HCT116 (cell line): ENCODE results near the gene CYGB. TPM values are rescaled to one million over a fixed set of nuclear protein-coding genes. Genes with fewer than 3 reads are reported as not detected.

Source experiments
- ATAC-seq: fragments of 200-7000 bp; cut with Tn5 transposase; 2 replicates; pipeline ENCODE4 v1.9.1; 2020; ENCODE audit warnings: mild to moderate bottlenecking, moderate library complexity
- BruUV-seq: library from RNA; stranded (reverse); fragments of 400-500 nt; replicated peaks from 2 replicates; lab custom pipeline; 2021; lab: Mats Ljungman, UMichigan
- CTCF ChIA-PET: fragments of 300-600 bp; sonication (Branson Sonifier 250); formaldehyde crosslinking; loops from one replicate; lab custom pipeline; 2021; ENCODE audit warnings: antibody characterized with exemption; lab: Charles Lee
- POLR2A ChIA-PET: fragments of 300-600, 350-600 bp; sonication (Branson Sonifier 250); formaldehyde crosslinking; loops from one replicate; lab custom pipeline; 2021; ENCODE audit warnings: antibody characterized with exemption; lab: Charles Lee
- RAD21 ChIA-PET, 2 experiments: fragments of 300-600 bp; sonication (Branson Sonifier 250); formaldehyde crosslinking; loops; one replicate each; lab custom pipeline; 2023; ENCODE audit warnings: low total read pairs in 2 of 2; ENCODE audit not compliant: uncharacterized antibody in 2 of 2, unreplicated experiment in 2 of 2, low non-redundant PET in 1 of 2; lab: Charles Lee
- DNase-seq: peaks from one replicate; pipeline ENCODE4 v3.0.0-alpha.2; 2010; ENCODE audit warnings: low read depth, low spot score
- H2AFZ ChIP-seq: fragments of 200-600 bp; shearing (Covaris generic), sonication (generic); 2 replicates; pipeline ENCODE4 v1.6.1; 2017; ENCODE audit warnings: low read depth, mixed run types, mixed read lengths, antibody characterized with exemption, low read length; ENCODE audit not compliant: poor library complexity, severe bottlenecking
- H3K27ac ChIP-seq: 2 replicates; pipeline ENCODE4 v1.5.1; 2012; ENCODE audit warnings: low read depth, low read length
- H3K27me3 ChIP-seq: fragments of 200-600 bp; sonication (generic); 2 replicates; pipeline ENCODE4 v1.6.1; 2016; ENCODE audit warnings: mixed run types, low read length, mixed read lengths; ENCODE audit not compliant: insufficient read depth
- H3K36me3 ChIP-seq, 2 experiments: fragments of 200-500 bp in 1 of 2; fragments of 200-600 bp in 1 of 2; sonication (Bioruptor generic) in 1 of 2; sonication (generic) in 1 of 2; 2 replicates each; pipeline versions ENCODE4 v1.5.1 to v1.6.1; 2014 to 2016; ENCODE audit warnings: low read length in 2 of 2, inconsistent platforms in 1 of 2, mixed read lengths in 1 of 2, mixed run types in 1 of 2; ENCODE audit not compliant: insufficient read depth in 2 of 2, control insufficient read depth in 1 of 2
- H3K4me1 ChIP-seq, 2 experiments: fragments of 200-600 bp in 1 of 2; sonication (generic) in 1 of 2; 2 replicates each; pipeline versions ENCODE4 v1.5.1 to v1.6.1; 2012 to 2017; ENCODE audit warnings: low read length in 2 of 2, inconsistent platforms in 1 of 2, mild to moderate bottlenecking in 1 of 2, mixed read lengths in 1 of 2, mixed run types in 1 of 2, moderate library complexity in 1 of 2; ENCODE audit not compliant: insufficient read depth in 2 of 2, control insufficient read depth in 1 of 2
- H3K4me2 ChIP-seq: fragments of 200-600 bp; sonication (generic); 2 replicates; pipeline ENCODE4 v1.6.1; 2017; ENCODE audit warnings: mixed run types, low read length, mixed read lengths
- H3K4me3 ChIP-seq, 2 experiments: fragments of 200-600 bp in 1 of 2; sonication (generic) in 1 of 2; replicated peaks in 1 of 2; 2 replicates each; pipeline ENCODE4 v1.5.1; 2011 to 2016; ENCODE audit warnings: low read length in 2 of 2, control low read depth in 1 of 2, low read depth in 1 of 2, mild to moderate bottlenecking in 1 of 2, mixed read lengths in 1 of 2, mixed run types in 1 of 2
- H3K79me2 ChIP-seq: fragments of 200-600 bp; sonication (generic); 2 replicates; pipeline ENCODE4 v1.6.1; 2017; ENCODE audit warnings: mild to moderate bottlenecking, mixed run types, low read length, moderate library complexity, mixed read lengths; ENCODE audit not compliant: insufficient read depth
- H3K9ac ChIP-seq: fragments of 200-600 bp; sonication (generic); 2 replicates; pipeline ENCODE4 v1.6.1; 2016; ENCODE audit warnings: low read length, mixed read lengths
- H3K9me2 ChIP-seq: fragments of 200-600 bp; sonication (generic), shearing (Covaris generic); 2 replicates; pipeline ENCODE4 v1.6.1; 2017; ENCODE audit warnings: mixed run types, mild to moderate bottlenecking, moderate library complexity; ENCODE audit not compliant: insufficient read depth
- H3K9me3 ChIP-seq, 2 experiments: fragments of 200-500 bp in 1 of 2; fragments of 200-600 bp in 1 of 2; sonication (Bioruptor generic) in 1 of 2; sonication (generic) in 1 of 2; 2 replicates each; pipeline ENCODE4 v1.6.1; 2014 to 2017; ENCODE audit warnings: low read length in 2 of 2, mixed read lengths in 2 of 2, inconsistent platforms in 1 of 2, low read depth in 1 of 2, mild to moderate bottlenecking in 1 of 2, mixed run types in 1 of 2, moderate library complexity in 1 of 2; ENCODE audit not compliant: control insufficient read depth in 1 of 2, insufficient read depth in 1 of 2
- H4K20me1 ChIP-seq: fragments of 200-600 bp; sonication (generic), shearing (Covaris generic); 2 replicates; pipeline ENCODE4 v1.6.1; 2017; ENCODE audit warnings: mixed run types, mild to moderate bottlenecking, moderate library complexity; ENCODE audit not compliant: insufficient read depth
- CEBPB ChIP-seq: IDR thresholded peaks from 2 replicates; pipeline ENCODE4 v1.6.1; 2012; ENCODE audit warnings: low read depth
- ELF1 ChIP-seq: IDR thresholded peaks from 2 replicates; pipeline ENCODE4 v1.6.1; 2012; ENCODE audit warnings: low read depth, borderline replicate concordance
- EZH2 ChIP-seq: fragments of 200-600 bp; sonication (generic); IDR thresholded peaks from 2 replicates; pipeline ENCODE4 v1.6.1; 2017; ENCODE audit warnings: antibody characterized with exemption, mixed run types
- EZH2phosphoT487 ChIP-seq: fragments of 200-600 bp; IDR thresholded peaks from 2 replicates; pipeline ENCODE4 v1.6.1; 2018; ENCODE audit warnings: antibody characterized with exemption, borderline replicate concordance
- JUND ChIP-seq: IDR thresholded peaks from 2 replicates; pipeline ENCODE4 v1.6.1; 2012
- POLR2AphosphoS5 ChIP-seq: IDR thresholded peaks from 2 replicates; pipeline ENCODE4 v1.6.1; 2011; ENCODE audit warnings: mild to moderate bottlenecking, low read depth, low read length, moderate library complexity
- RAD21 ChIP-seq: IDR thresholded peaks from 2 replicates; pipeline ENCODE4 v1.6.1; 2012; ENCODE audit warnings: low read depth, mild to moderate bottlenecking
- SIN3A ChIP-seq: IDR thresholded peaks from 2 replicates; pipeline ENCODE4 v1.6.1; 2012; ENCODE audit warnings: low read depth
- SP1 ChIP-seq: IDR thresholded peaks from 2 replicates; pipeline ENCODE4 v1.6.1; 2012; ENCODE audit warnings: low read depth
- SRF ChIP-seq: IDR thresholded peaks from 2 replicates; pipeline ENCODE4 v1.6.1; 2012; ENCODE audit warnings: low read depth
- ZFX ChIP-seq: fragments of 450-650 bp; IDR thresholded peaks from 2 replicates; pipeline ENCODE4 v1.6.1; 2017
- intact Hi-C: fragments of 100-400 bp; cut with micrococcal nuclease; formaldehyde crosslinking; loops from 2 replicates; pipeline ENCODE4 v1.10.0; 2022
- total RNA-seq: library from RNA; stranded (reverse); gene quantifications from one replicate; pipeline ENCODE4 v1.2.1, GENCODE V29; 2021; ENCODE audit not compliant: unreplicated experiment
- TF ChIP-seq, protein P1 (sequence below): IDR thresholded peaks from 2 replicates; pipeline ENCODE4 v1.6.1; 2012
- TF ChIP-seq, protein P2 (sequence below): IDR thresholded peaks from 2 replicates; pipeline ENCODE4 v1.6.1; 2012; ENCODE audit warnings: low read depth
- TF ChIP-seq, protein P3 (sequence below): IDR thresholded peaks from 2 replicates; pipeline ENCODE4 v1.6.1; 2012
- TF ChIP-seq, protein P4 (sequence below): IDR thresholded peaks from 2 replicates; pipeline ENCODE4 v1.6.1; 2011; ENCODE audit warnings: mild to moderate bottlenecking, low read length, moderate library complexity; ENCODE audit not compliant: insufficient replicate concordance; ENCODE audit errors: extremely low read depth
- TF ChIP-seq, protein P5 (sequence below), 3 experiments: fragments of 200-600 bp in 1 of 3; sonication (generic) in 1 of 3; IDR thresholded peaks in 2 of 3; conservative IDR thresholded peaks in 1 of 3; 2 replicates each; pipeline ENCODE4 v1.5.1; 2012 to 2017; ENCODE audit warnings: low read depth in 2 of 3, low read length in 2 of 3, antibody characterized with exemption in 1 of 3, borderline replicate concordance in 1 of 3, control low read depth in 1 of 3, mild to moderate bottlenecking in 1 of 3, mixed read lengths in 1 of 3, mixed run types in 1 of 3, moderate library complexity in 1 of 3; ENCODE audit not compliant: insufficient read depth in 1 of 3

CYGB gene
- total RNA-seq, 1 experiment from 2014 or later: 0.66 TPM

DNA sequence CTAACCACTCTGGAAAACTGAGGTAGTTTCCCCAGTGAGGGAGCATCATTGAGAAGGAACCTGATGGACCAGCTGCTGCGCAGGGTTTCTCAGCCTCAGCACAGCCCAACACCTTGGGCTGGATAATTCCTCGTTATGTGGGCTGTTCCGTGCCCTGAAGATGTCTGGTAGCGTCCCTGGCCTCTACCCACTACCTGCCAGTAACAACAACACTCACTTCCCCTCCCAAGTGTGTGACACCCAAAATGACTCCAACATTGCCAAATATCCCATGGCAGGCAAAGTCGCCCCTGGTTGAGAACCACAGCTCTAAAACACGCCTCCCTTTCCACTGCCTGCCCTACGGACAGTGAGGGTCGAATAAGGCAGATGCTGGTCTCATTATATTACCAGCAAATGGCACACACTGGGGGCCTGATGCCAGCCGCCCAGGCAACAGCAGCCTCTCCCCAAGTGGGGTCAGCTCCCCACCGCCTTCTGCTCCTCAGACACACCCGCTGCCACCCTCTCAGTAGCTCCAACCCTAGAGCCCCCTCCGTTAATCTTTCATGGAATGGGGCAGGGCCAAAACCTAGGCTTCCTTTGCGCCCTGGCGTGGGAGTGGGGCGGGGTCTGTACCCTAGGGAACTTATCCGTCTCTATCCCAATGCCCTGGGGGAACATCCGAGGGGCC is 37.3 kb downstream of the CYGB start:
- peak overlapping the region; percentile 92 to 100 for H3K4me3 ChIP-seq
- ChIA-PET POLR2A (interaction anchor here (0.9 to 1.8 kb wide), 3 partner anchors 9 to 57 kb away, joined by 3 to 7 read pairs (median 7); no protein-coding TSS in a partner anchor), RAD21 (no interaction called here), CTCF (interaction anchor here (0.5 to 2.2 kb wide), 3 partner anchors 42 to 617 kb away, joined by 3 to 12 read pairs (median 3); partner anchors contain the start of gene UBE2O)
- TSS peak; percentile 50 for BruUV-seq
- no peaks in the 10 kb centered on the region; a peak in 1 of 4 replicates for H3K36me3 ChIP-seq
- peak overlapping the region; percentile 97 for H3K4me2 ChIP-seq
- peaks cover 5% of the 10 kb centered on the region; the same call in 1 of the 2 replicates for H4K20me1 ChIP-seq
- peaks cover 56% of the 10 kb centered on the region for H3K79me2 ChIP-seq
- DNase-seq: no peak
- H3K9ac ChIP-seq: peak overlapping the region; percentile 82
- no peaks in the 10 kb centered on the region for H3K27me3 ChIP-seq
- no peak overlapping the region for H2AFZ ChIP-seq
- intact Hi-C loops: loop anchor here (1.0 to 5.0 kb wide), 2 partner anchors 16 to 198 kb away; no protein-coding TSS in a partner anchor
- H3K27ac ChIP-seq: peak overlapping the region; percentile 96
- ATAC-seq: peak; percentile 13; the same call in 1 of the 2 replicates
- H3K9me2 ChIP-seq: no peaks in the 10 kb centered on the region
- peaks cover 32 to 39% of the 10 kb centered on the region in 2 experiments for H3K4me1 ChIP-seq
- H3K9me3 ChIP-seq: no peaks in the 10 kb centered on the region
- TF ChIP-seq SRF (no peak), SP1 (no peak), EZH2phosphoT487 (no peak), ELF1 (no peak), ZFX (no peak), RAD21 (no peak), POLR2AphosphoS5 (no peak), CEBPB (no peak), JUND (no peak), EZH2 (no peak), SIN3A (no peak)
- TF ChIP-seq, protein P1, sequence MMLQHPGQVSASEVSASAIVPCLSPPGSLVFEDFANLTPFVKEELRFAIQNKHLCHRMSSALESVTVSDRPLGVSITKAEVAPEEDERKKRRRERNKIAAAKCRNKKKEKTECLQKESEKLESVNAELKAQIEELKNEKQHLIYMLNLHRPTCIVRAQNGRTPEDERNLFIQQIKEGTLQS: no peak
- TF ChIP-seq, protein P2, sequence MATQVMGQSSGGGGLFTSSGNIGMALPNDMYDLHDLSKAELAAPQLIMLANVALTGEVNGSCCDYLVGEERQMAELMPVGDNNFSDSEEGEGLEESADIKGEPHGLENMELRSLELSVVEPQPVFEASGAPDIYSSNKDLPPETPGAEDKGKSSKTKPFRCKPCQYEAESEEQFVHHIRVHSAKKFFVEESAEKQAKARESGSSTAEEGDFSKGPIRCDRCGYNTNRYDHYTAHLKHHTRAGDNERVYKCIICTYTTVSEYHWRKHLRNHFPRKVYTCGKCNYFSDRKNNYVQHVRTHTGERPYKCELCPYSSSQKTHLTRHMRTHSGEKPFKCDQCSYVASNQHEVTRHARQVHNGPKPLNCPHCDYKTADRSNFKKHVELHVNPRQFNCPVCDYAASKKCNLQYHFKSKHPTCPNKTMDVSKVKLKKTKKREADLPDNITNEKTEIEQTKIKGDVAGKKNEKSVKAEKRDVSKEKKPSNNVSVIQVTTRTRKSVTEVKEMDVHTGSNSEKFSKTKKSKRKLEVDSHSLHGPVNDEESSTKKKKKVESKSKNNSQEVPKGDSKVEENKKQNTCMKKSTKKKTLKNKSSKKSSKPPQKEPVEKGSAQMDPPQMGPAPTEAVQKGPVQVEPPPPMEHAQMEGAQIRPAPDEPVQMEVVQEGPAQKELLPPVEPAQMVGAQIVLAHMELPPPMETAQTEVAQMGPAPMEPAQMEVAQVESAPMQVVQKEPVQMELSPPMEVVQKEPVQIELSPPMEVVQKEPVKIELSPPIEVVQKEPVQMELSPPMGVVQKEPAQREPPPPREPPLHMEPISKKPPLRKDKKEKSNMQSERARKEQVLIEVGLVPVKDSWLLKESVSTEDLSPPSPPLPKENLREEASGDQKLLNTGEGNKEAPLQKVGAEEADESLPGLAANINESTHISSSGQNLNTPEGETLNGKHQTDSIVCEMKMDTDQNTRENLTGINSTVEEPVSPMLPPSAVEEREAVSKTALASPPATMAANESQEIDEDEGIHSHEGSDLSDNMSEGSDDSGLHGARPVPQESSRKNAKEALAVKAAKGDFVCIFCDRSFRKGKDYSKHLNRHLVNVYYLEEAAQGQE: no peak
- TF ChIP-seq, protein P3, sequence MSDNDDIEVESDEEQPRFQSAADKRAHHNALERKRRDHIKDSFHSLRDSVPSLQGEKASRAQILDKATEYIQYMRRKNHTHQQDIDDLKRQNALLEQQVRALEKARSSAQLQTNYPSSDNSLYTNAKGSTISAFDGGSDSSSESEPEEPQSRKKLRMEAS: no peak
- TF ChIP-seq, protein P4, sequence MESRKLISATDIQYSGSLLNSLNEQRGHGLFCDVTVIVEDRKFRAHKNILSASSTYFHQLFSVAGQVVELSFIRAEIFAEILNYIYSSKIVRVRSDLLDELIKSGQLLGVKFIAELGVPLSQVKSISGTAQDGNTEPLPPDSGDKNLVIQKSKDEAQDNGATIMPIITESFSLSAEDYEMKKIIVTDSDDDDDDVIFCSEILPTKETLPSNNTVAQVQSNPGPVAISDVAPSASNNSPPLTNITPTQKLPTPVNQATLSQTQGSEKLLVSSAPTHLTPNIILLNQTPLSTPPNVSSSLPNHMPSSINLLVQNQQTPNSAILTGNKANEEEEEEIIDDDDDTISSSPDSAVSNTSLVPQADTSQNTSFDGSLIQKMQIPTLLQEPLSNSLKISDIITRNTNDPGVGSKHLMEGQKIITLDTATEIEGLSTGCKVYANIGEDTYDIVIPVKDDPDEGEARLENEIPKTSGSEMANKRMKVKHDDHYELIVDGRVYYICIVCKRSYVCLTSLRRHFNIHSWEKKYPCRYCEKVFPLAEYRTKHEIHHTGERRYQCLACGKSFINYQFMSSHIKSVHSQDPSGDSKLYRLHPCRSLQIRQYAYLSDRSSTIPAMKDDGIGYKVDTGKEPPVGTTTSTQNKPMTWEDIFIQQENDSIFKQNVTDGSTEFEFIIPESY: no peak
- TF ChIP-seq, protein P5, sequence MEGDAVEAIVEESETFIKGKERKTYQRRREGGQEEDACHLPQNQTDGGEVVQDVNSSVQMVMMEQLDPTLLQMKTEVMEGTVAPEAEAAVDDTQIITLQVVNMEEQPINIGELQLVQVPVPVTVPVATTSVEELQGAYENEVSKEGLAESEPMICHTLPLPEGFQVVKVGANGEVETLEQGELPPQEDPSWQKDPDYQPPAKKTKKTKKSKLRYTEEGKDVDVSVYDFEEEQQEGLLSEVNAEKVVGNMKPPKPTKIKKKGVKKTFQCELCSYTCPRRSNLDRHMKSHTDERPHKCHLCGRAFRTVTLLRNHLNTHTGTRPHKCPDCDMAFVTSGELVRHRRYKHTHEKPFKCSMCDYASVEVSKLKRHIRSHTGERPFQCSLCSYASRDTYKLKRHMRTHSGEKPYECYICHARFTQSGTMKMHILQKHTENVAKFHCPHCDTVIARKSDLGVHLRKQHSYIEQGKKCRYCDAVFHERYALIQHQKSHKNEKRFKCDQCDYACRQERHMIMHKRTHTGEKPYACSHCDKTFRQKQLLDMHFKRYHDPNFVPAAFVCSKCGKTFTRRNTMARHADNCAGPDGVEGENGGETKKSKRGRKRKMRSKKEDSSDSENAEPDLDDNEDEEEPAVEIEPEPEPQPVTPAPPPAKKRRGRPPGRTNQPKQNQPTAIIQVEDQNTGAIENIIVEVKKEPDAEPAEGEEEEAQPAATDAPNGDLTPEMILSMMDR (IDR thresholded peaks at IDR 0.05 in 2 of 3, conservative IDR thresholded peaks at IDR 0.05 in 1 of 3; ENCODE audit: borderline replicate concordance in 1 of 3, insufficient read depth in 1 of 3, low read depth in 2 of 3, low read length in 2 of 3): no peak
